Neural cell (in vitro differentiated cells): ENCODE results near the gene GADD45A. TPM values are rescaled to one million over a fixed set of nuclear protein-coding genes. Genes with fewer than 3 reads are reported as not detected.
A peak's percentile ranks its signal among the peaks of the same experiment; 100 is the strongest.

Experiments
- H2AFZ ChIP-seq: fragments of 200-600, 300-800 bp; sonication (generic), shearing (Covaris generic); 2 replicates; pipeline ENCODE4 v1.6.0; 2014; ENCODE audit warnings: low read depth, mild to moderate bottlenecking, antibody characterized with exemption, low read length, moderate library complexity
- H3F3A ChIP-seq: fragments of 200-600 bp; shearing (Covaris generic); 2 replicates; pipeline ENCODE4 v1.6.1; 2016; ENCODE audit warnings: mild to moderate bottlenecking, moderate library complexity, mixed read lengths, antibody characterized with exemption, low read length; ENCODE audit not compliant: insufficient read depth, poor library complexity, severe bottlenecking
- H3K27ac ChIP-seq: fragments of 200-600, 300-800 bp; sonication (generic), shearing (Covaris generic); 2 replicates; pipeline ENCODE4 v1.5.1; 2014; ENCODE audit warnings: mild to moderate bottlenecking, low read length, moderate library complexity
- H3K27me3 ChIP-seq: fragments of 300-800, 200-600 bp; sonication (generic), shearing (Covaris generic); 2 replicates; pipeline ENCODE4 v1.6.0; 2014; ENCODE audit warnings: mild to moderate bottlenecking, low read depth, low read length, moderate library complexity; ENCODE audit not compliant: insufficient read depth
- H3K36me3 ChIP-seq: fragments of 300-800, 200-600 bp; sonication (generic), shearing (Covaris generic); 2 replicates; pipeline ENCODE4 v1.5.1; 2014; ENCODE audit warnings: mild to moderate bottlenecking, antibody characterized with exemption, low read length, moderate library complexity; ENCODE audit not compliant: insufficient read depth
- H3K4me2 ChIP-seq: fragments of 300-800, 200-600 bp; sonication (generic), shearing (Covaris generic); 2 replicates; pipeline ENCODE4 v1.6.0; 2014; ENCODE audit warnings: mild to moderate bottlenecking, low read length
- H3K4me3 ChIP-seq: fragments of 300-800, 200-600 bp; sonication (generic), shearing (Covaris generic); 2 replicates; pipeline ENCODE4 v1.5.1; 2014; ENCODE audit warnings: mild to moderate bottlenecking, low read length, moderate library complexity
- H3K79me2 ChIP-seq: fragments of 200-600 bp; shearing (Covaris generic); replicated peaks from 2 replicates; pipeline ENCODE4 v1.6.0; 2014; ENCODE audit warnings: mild to moderate bottlenecking, low read length, moderate library complexity; ENCODE audit not compliant: insufficient read depth
- H3K9ac ChIP-seq: fragments of 300-800, 200-600 bp; sonication (generic), shearing (Covaris generic); 2 replicates; pipeline ENCODE4 v1.6.1; 2016; ENCODE audit warnings: mild to moderate bottlenecking, low read length, mixed read lengths
- H3K9me2 ChIP-seq: fragments of 200-600 bp; shearing (Covaris generic); 2 replicates; pipeline ENCODE4 v1.6.1; 2016; ENCODE audit warnings: mild to moderate bottlenecking, low read length, mixed read lengths; ENCODE audit not compliant: insufficient read depth
- H3K9me3 ChIP-seq: fragments of 200-600, 300-800 bp; sonication (generic), shearing (Covaris generic); 2 replicates; pipeline ENCODE4 v1.6.1; 2016; ENCODE audit warnings: mild to moderate bottlenecking, mixed run types, low read length, moderate library complexity, mixed read lengths
- H4K20me1 ChIP-seq: fragments of 200-600 bp; shearing (Covaris generic); 2 replicates; pipeline ENCODE4 v1.6.1; 2016; ENCODE audit warnings: mild to moderate bottlenecking, mixed run types; ENCODE audit not compliant: insufficient read depth
- EP300 ChIP-seq: fragments of 450-650 bp; conservative IDR thresholded peaks from 2 replicates; pipeline ENCODE4 v1.6.1; 2014; ENCODE audit warnings: antibody characterized with exemption, mild to moderate bottlenecking, moderate library complexity; ENCODE audit not compliant: poor library complexity, severe bottlenecking
- EZH2 ChIP-seq: fragments of 200-600, 300-800 bp; shearing (Covaris generic), sonication (generic); IDR thresholded peaks from 2 replicates; pipeline ENCODE4 v1.6.1; 2014; ENCODE audit warnings: antibody characterized with exemption, low read length, borderline replicate concordance, mild to moderate bottlenecking; ENCODE audit not compliant: insufficient read depth, poor library complexity, severe bottlenecking
- MXI1 ChIP-seq: fragments of 450-650 bp; conservative IDR thresholded peaks from 2 replicates; pipeline ENCODE4 v1.6.1; 2014; ENCODE audit warnings: antibody characterized with exemption, mild to moderate bottlenecking; ENCODE audit not compliant: poor library complexity, severe bottlenecking
- POLR2AphosphoS5 ChIP-seq: IDR thresholded peaks from 2 replicates; pipeline ENCODE4 v1.6.1; 2012
- RAD21 ChIP-seq: fragments of 450-650 bp; conservative IDR thresholded peaks from 2 replicates; pipeline ENCODE4 v1.6.1; 2014; ENCODE audit warnings: antibody characterized with exemption, mild to moderate bottlenecking, moderate library complexity
- REST ChIP-seq: IDR thresholded peaks from 2 replicates; pipeline ENCODE4 v1.6.1; 2012; ENCODE audit warnings: borderline replicate concordance
- SMC3 ChIP-seq: fragments of 450-650 bp; conservative IDR thresholded peaks from 2 replicates; pipeline ENCODE4 v1.6.1; 2014; ENCODE audit warnings: antibody characterized with exemption, mild to moderate bottlenecking, moderate library complexity; ENCODE audit not compliant: poor library complexity
- TAF1 ChIP-seq: IDR thresholded peaks from 2 replicates; pipeline ENCODE4 v1.6.1; 2012; ENCODE audit warnings: low read depth
- polyA minus RNA-seq: library from RNA; depleted of rRNA, polyadenylated mRNA; stranded (reverse); fragments of >200 nt; gene quantifications from 2 replicates; pipeline ENCODE4 v1.2.3, GENCODE V29; 2014
- polyA plus RNA-seq: library from polyadenylated mRNA; depleted of rRNA; stranded (reverse); fragments of >200 nt; gene quantifications from 2 replicates; pipeline ENCODE4 v1.2.3, GENCODE V29; 2014
- TF ChIP-seq, protein P1 (sequence below): fragments of 450-650 bp; IDR thresholded peaks from 2 replicates; pipeline ENCODE4 v1.5.1; 2014; ENCODE audit warnings: antibody characterized with exemption, mild to moderate bottlenecking, moderate library complexity; ENCODE audit not compliant: poor library complexity, severe bottlenecking

GADD45A gene, protein sequence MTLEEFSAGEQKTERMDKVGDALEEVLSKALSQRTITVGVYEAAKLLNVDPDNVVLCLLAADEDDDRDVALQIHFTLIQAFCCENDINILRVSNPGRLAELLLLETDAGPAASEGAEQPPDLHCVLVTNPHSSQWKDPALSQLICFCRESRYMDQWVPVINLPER
- polyA plus RNA-seq (13.7 and 17.1 TPM in 2 replicates), polyA minus RNA-seq (14.6 and 20.0 TPM in 2 replicates)

GRCh38 chr1:67685067-67685557 is at the start of gene GADD45A:
Gene GADD45A (plus strand): TSS chr1:67685201. CDS start chr1:67685495, 294 bp downstream.
- Histone ChIP-seq H3K9me2 (no peaks in the 10 kb centered on the region), H3F3A (no peaks in the 10 kb centered on the region), H3K27me3 (no peaks in the 10 kb centered on the region), H3K4me3 (peak within 1 kb of the TSS; percentile 94), H3K36me3 (no peaks in the 10 kb centered on the region), H4K20me1 (no peaks in the 10 kb centered on the region), H2AFZ (no peak within 1 kb of the TSS), H3K9me3 (no peaks in the 10 kb centered on the region), H3K9ac (peak within 1 kb of the TSS; percentile 83), H3K27ac (peak within 1 kb of the TSS; percentile 85), H3K79me2 (peaks cover 8% of the 10 kb centered on the region), H3K4me2 (peak within 1 kb of the TSS; percentile 50)
- TF ChIP-seq, protein P1, sequence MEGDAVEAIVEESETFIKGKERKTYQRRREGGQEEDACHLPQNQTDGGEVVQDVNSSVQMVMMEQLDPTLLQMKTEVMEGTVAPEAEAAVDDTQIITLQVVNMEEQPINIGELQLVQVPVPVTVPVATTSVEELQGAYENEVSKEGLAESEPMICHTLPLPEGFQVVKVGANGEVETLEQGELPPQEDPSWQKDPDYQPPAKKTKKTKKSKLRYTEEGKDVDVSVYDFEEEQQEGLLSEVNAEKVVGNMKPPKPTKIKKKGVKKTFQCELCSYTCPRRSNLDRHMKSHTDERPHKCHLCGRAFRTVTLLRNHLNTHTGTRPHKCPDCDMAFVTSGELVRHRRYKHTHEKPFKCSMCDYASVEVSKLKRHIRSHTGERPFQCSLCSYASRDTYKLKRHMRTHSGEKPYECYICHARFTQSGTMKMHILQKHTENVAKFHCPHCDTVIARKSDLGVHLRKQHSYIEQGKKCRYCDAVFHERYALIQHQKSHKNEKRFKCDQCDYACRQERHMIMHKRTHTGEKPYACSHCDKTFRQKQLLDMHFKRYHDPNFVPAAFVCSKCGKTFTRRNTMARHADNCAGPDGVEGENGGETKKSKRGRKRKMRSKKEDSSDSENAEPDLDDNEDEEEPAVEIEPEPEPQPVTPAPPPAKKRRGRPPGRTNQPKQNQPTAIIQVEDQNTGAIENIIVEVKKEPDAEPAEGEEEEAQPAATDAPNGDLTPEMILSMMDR, result peak; percentile 38
- TF ChIP-seq POLR2AphosphoS5 (peak; percentile 96), EZH2 (no peak), REST (peak; percentile 70), TAF1 (peak; percentile 90), SMC3 (no peak), EP300 (peak; percentile 59), MXI1 (peak; percentile 86), RAD21 (peak; percentile 45)

DNA sequence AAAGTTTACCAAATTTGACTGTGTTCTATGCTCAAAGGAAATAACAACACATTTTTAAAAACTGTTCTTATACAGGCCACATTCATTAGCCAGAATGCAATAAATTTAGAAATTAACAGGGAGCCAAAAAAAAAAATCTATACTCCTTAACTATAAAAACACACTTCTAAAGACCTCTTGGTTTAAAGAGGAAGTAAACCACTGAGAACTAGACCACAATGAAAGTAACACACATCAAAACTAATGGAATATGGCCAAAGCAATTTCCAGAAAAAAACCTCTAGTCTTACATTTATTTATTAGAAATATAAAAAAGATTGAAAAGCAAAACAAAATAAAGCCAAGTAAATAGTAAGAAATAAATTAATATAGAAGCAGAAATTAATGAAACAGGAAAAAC is 48.9 kb upstream of the GADD45A start:
- Histone ChIP-seq H3K36me3 (no peaks in the 10 kb centered on the region), H3K4me3 (no peak overlapping the region), H3K27ac (no peak overlapping the region), H3K27me3 (no peaks in the 10 kb centered on the region), H2AFZ (no peak overlapping the region), H3K9ac (no peak overlapping the region), H3K4me2 (no peak overlapping the region), H3K9me3 (no peaks in the 10 kb centered on the region), H3K9me2 (no peaks in the 10 kb centered on the region), H4K20me1 (no peaks in the 10 kb centered on the region), H3K79me2 (no peaks in the 10 kb centered on the region), H3F3A (no peaks in the 10 kb centered on the region)
- no peak for TF ChIP-seq SMC3
- TF ChIP-seq TAF1, result no peak
- no peak for TF ChIP-seq EP300
- TF ChIP-seq, protein P1, result no peak
- no peak for TF ChIP-seq RAD21
- no peak for TF ChIP-seq REST
- TF ChIP-seq MXI1, result no peak
- TF ChIP-seq EZH2, result no peak
- TF ChIP-seq POLR2AphosphoS5, result no peak
